GM19328 (cell line): ENCODE data around the gene FLYWCH1.
"Not testable (repeated sequence)": the region's sequence is repeated elsewhere in the genome, so short reads cannot be mapped to it uniquely, and the experiment has no call there.

Experiments
- ATAC-seq: cut with Tn5 transposase; IDR thresholded peaks from one replicate; pipeline ENCODE4 v1.9.1; 2021; ENCODE audit warnings: mild to moderate bottlenecking, moderate library complexity; ENCODE audit not compliant: unreplicated experiment

The FLYWCH1 gene

DNA sequence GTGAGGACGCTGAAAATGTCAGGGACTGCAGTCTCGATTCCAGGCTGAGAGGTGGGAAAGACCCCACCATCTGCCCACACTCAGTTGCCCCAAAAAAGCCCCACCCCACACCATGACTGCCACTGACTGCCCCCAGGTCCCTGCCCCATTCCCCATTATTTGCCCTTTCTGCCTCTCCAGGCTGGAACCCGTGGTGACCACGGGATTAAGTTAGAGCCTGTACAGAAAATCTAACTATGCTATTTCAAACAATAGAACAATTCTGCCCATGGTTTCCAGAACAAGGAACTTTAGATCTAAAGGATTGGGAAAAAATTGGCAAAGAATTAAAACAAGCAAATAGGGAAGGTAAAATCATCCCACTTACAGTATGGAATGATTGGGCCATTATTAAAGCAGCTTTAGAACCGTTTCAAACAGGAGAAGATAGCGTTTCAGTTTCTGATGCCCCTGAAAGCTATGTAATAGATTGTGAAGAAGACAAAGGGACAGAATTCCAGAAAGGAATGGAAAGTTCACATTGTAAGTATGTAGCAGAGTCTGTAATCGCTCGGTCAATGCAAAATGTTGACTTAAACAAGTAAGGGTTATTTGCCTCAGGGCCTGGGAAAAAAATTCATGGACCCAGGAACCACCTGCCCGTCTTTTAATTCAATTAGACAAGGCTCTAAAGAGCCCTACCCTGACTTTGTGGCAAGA is 14.4 kb downstream of the FLYWCH1 start:
- ATAC-seq = no peak

DNA sequence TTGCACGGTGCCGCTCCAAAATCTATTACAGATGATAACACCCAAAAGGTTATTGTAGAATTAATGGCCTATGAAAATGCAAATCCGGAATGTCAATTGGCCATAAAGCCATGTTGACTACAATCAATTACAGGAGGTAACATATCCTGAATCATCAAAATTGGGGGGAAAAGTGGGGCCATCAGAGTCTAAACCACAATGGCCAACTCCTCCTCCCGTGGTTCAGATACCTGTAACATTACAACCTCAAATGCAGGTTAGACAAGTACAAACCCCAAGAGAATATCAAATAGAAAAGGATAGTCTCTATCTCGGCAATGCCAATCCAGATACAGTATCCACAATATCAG is 14.9 kb downstream of the FLYWCH1 start:
- no peak for ATAC-seq

- no peak for ATAC-seq
Measured at GRCh38 chr16:2927010-2927646, 15.4 kb downstream of the FLYWCH1 start.

- ATAC-seq = not testable (repeated sequence)
Measured at GRCh38 chr16:2928151-2928550, 16.4 kb downstream of the FLYWCH1 start.

DNA sequence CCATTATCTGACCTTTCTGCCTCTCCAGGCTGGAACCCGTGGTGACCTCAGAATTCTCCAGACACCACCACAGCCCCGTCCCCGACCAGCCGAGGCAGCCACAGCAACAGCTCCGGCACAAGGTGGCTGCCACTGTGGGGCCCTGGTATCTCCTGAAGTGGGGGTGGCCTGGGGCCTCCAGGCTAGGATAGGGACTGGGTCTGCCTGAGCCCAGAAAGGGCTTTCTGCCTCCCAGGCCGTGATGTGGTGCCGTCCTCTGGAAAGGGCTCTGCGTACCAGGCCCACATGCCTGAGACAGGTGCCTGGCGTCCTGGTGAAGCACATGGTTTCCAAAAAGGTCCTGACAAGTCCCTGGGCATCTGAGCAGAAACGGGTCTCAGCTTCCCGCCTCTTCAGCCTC is 17.1 kb downstream of the FLYWCH1 start:
- no peak for ATAC-seq

GRCh38 chr16:2929693-2930092 is 18.0 kb downstream of the FLYWCH1 start:
- ATAC-seq = no peak

DNA sequence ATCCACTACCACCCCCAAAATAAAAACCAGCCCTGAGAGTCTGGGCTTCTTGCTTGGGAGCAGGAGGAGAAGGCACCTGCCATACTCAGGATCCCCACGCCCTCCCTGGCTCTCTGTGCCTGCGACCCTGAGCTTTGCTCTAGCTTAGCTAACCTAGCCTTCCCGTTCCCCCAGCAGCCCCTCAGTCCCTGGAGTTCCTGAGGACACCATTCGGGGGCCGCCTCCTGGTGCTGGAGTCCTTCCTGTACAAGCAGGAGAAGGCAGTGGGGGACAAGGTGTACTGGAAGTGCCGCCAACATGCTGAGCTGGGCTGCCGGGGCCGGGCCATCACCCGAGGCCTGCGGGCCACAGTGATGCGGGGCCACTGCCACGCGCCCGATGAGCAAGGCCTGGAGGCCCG is 18.5 kb downstream of the FLYWCH1 start:
- no peak for ATAC-seq

DNA sequence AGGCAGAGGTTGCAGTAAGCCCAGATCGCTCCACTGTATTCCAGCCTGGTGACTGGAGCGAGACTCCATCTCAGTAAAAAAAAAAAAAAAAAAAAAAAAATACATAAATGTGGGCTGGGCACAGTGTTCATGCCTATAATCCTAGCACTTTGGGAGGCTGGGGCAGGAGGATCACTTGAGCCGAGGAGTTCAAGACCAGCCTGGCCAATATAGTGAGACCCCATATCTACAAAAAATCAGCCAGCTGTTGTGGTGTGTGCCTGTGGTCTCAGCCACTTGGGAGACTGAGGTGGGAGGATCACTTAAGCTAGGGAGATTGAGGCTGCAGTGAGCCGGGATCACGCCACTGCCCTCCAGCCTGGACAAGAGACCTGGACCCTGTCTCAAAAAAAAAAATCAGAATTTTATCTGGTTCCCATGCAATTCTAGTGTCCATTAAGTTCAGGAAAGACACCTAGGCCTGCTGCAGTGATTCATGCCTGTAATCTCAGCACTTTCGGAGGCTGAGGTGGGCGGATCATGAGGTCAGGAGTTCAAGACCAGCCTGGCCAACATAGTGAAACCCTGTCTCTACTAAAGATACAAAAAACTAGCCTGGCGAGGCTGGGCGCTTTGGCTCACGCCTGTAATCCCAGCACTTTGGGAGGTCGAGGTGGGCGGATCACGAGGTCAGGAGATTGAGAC is 19.6 kb downstream of the FLYWCH1 start:
- ATAC-seq = not testable (repeated sequence)

GRCh38 chr16:2933136-2933535 is 21.4 kb downstream of the FLYWCH1 start:
- no peak for ATAC-seq

DNA sequence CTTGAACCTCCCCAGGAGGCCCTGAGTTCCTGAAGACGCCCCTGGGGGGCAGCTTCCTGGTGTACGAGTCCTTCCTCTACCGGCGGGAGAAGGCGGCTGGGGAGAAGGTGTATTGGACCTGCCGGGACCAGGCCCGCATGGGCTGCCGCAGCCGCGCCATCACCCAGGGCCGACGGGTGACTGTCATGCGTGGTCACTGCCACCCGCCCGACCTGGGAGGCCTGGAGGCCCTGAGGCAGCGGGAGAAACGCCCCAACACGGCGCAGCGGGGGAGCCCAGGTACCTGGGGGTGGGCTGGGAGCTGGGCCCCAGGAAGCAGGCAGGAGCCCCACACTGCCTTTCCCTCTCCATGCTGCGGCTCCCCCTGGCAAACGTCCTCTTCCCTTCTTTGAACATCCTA is 22.0 kb downstream of the FLYWCH1 start:
- no peak for ATAC-seq

- no peak for ATAC-seq
Measured at GRCh38 chr16:2934450-2934849, 22.7 kb downstream of the FLYWCH1 start.

DNA sequence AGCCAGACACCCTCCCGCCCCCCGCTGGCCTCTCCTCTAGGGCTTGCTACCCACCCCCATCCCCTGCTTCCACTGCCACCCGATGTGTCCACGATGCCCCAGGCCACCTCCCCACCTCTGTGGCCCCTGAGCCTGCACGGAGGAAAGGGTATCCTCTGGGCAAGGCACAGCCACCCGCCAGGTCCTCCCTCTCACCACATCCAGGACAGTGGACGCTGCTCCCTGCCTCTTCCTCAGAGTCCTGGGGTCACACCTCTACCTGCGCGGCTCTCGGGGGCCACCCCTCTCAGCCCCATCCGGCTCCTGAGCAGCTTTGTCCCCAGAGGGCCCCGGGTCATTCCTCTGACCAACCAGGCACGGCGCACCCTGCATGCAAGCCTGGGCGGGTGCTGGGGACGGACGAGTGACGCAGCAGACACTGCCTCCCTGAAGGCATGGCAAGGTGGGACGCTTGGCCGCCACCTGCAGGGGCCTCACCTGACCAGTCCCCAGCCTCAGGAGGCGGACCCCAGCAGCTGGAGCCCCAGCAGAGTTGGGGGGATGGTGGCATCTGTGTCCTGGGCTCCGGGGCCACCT is 24.8 kb downstream of the FLYWCH1 start:
- ATAC-seq = no peak

- ATAC-seq = no peak
Measured at GRCh38 chr16:2937170-2937569, 25.4 kb downstream of the FLYWCH1 start.

GRCh38 chr16:2938206-2938605 is 26.5 kb downstream of the FLYWCH1 start:
- ATAC-seq = no peak

- ATAC-seq = no peak
Measured at GRCh38 chr16:2939968-2940367, 28.2 kb downstream of the FLYWCH1 start.

- ATAC-seq = no peak
Measured at GRCh38 chr16:2942045-2942444, 30.3 kb downstream of the FLYWCH1 start.

- ATAC-seq = not testable (repeated sequence)
Measured at GRCh38 chr16:2943716-2944115, 32.0 kb downstream of the FLYWCH1 start.

- no peak for ATAC-seq
Measured at GRCh38 chr16:2946649-2947048, 34.9 kb downstream of the FLYWCH1 start.

DNA sequence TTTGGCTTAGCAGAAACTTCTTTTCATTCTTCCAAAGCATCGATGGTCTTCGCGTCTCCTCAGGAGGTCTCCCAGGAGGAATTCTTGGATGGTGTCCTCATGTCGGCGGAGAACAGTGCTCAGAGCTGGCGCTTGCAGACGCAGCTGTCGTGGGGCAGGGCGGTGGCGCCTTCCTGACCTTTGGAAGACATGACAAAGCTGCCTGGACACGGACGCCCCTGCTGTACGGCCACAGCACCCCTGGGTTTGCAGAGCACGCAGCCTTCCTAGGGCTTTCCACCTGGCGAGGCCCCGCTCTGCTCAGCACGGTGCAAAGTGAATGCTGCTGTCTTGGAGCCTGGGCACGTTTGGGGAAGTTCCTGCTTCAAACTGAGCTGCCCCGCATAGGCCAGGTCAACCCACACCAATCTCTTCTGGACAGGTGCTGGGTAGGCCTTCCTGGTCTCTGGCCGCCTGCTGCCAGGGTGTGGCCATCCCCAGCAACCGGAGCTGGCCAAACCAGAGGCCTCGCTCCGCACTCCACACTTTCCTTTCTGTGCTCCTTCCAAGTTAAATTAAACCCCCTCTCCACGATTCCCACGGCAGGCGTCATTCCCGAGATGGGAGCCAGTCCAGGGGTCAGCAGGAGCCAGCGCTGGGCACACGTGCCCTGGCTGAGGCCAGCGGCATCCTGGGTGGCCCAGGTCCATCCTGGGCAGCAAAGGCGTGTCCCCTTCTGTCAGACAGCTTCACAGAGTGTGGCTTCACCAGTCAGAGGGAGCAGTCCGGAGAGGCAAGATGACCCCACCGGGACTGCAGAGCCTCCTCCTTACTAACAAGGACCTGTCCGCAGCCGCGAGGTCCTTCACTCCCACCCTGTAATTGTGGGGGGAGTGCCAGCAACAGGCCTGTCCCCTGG is 37.3 kb downstream of the FLYWCH1 start:
- ATAC-seq = no peak

DNA sequence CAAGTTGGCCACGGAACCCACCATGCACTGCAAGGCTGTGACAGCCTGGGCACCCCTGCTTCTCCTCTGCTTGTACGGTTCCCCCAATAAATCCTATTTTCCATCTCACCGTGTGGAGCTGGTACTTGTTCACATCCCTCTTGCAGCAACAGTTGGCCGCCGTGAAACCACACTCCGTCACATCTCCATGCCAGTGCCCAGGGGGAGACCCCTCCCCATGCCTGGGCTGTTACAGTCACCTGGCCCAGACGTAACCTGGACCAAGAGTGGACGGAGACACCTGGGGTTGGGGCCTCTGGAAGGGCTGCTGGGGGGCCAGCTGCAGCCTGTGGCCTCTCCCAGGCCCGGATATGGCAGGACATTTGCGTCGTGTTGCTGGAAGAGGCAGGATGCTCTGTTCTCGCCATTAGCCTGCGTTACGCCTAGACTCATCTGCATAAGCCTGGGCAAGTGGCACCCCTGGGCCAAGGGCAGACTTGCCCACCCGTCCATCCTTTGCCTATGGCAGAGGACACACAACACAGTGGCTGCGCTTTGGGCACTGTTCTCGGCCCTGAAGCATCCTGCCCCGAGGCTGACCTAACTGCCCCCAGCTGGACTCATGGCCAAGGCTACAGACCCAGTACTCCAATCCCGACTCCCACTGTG is 38.1 kb downstream of the FLYWCH1 start:
- ATAC-seq = no peak
